Esophagus squamous epithelium (tissue), 4 donors: ENCODE measurements around the gene COL5A2.

Experiments used
- POLR2A ChIP-seq, 4 donors: fragments of 450-650 bp; IDR thresholded peaks; one replicate each; pipeline ENCODE4 v1.6.1; 2017; ENCODE audit warnings: antibody characterized with exemption in 4 of 4, mild to moderate bottlenecking in 4 of 4, moderate library complexity in 3 of 4
- TF ChIP-seq, protein P1 (sequence below), 6 experiments: fragments of 450-650 bp in 4 of 6; fragments of 200-600 bp in 2 of 6; sonication (generic) in 2 of 6; IDR thresholded peaks; one replicate each; pipeline ENCODE4 v1.5.1; 2016 to 2019; ENCODE audit warnings: antibody characterized with exemption in 6 of 6, mild to moderate bottlenecking in 4 of 6, moderate library complexity in 4 of 6

DNA sequence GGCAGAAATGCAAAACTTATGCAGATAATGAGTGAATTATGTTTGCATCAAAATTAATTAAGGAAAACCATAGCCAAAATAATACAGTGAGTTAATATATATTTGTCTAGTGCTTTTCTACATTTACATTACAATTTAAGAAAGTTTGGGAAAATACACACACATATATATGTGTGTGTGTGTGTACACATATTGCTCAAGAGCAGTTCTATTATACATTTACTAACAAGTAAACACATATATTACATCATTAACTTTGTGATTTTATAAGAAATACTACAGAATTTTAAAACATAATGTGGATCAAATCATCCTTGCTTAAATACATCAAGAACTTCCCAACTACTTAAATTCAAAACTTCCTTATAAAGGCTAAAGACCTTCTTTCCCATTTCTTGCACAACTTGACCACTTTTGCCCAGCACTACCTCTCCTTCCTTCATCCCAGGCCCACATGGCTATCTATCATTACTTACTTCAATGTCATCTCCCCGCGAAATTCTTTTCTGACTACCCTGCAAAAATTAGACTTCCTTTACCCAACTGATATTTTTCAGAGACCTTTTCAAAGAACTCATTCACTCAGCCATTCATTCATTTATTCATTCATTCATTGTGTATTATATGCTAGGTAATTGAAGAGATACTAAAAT, 68.4 kb downstream of the COL5A2 start:
- TF ChIP-seq, protein P1, sequence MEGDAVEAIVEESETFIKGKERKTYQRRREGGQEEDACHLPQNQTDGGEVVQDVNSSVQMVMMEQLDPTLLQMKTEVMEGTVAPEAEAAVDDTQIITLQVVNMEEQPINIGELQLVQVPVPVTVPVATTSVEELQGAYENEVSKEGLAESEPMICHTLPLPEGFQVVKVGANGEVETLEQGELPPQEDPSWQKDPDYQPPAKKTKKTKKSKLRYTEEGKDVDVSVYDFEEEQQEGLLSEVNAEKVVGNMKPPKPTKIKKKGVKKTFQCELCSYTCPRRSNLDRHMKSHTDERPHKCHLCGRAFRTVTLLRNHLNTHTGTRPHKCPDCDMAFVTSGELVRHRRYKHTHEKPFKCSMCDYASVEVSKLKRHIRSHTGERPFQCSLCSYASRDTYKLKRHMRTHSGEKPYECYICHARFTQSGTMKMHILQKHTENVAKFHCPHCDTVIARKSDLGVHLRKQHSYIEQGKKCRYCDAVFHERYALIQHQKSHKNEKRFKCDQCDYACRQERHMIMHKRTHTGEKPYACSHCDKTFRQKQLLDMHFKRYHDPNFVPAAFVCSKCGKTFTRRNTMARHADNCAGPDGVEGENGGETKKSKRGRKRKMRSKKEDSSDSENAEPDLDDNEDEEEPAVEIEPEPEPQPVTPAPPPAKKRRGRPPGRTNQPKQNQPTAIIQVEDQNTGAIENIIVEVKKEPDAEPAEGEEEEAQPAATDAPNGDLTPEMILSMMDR (IDR thresholded peaks at IDR 0.05) = no peak
- no peak for TF ChIP-seq POLR2A (IDR thresholded peaks at IDR 0.05)
